GM23338 (cell line): ENCODE data around the gene AHNAK2. TPM values are rescaled to one million over a fixed set of nuclear protein-coding genes. Genes with fewer than 3 reads are reported as not detected.

Experiments used
- ATAC-seq: fragments of 200-7000 bp; cut with Tn5 transposase; 3 replicates; pipeline ENCODE4 v1.9.1; 2020
- DNase-seq: peaks from one replicate; pipeline ENCODE4 v3.0.0-alpha.2; 2015; ENCODE audit warnings: low spot score
- H2AFZ ChIP-seq: fragments of 200-600 bp; sonication (generic); 2 replicates; pipeline ENCODE4 v1.8.0; 2016; ENCODE audit warnings: antibody characterized with exemption, mild to moderate bottlenecking, moderate library complexity
- H3F3A ChIP-seq: fragments of 200-600 bp; sonication (generic); replicated peaks from 2 replicates; pipeline ENCODE4 v1.8.0; 2017; ENCODE audit warnings: antibody characterized with exemption, mixed run types, low read depth
- H3K27ac ChIP-seq: fragments of 200-600 bp; sonication (generic); 2 replicates; pipeline ENCODE4 v1.6.1; 2016; ENCODE audit warnings: low read depth
- H3K27me3 ChIP-seq: fragments of 200-600 bp; sonication (generic); 2 replicates; pipeline ENCODE4 v1.8.0; 2016; ENCODE audit warnings: mild to moderate bottlenecking, mixed run types, moderate library complexity; ENCODE audit not compliant: insufficient read depth
- H3K36me3 ChIP-seq: fragments of 200-600 bp; sonication (generic); 2 replicates; pipeline ENCODE4 v1.8.0; 2016; ENCODE audit warnings: mild to moderate bottlenecking; ENCODE audit not compliant: insufficient read depth
- H3K4me1 ChIP-seq: fragments of 200-600 bp; sonication (generic); 2 replicates; pipeline ENCODE4 v1.8.0; 2016; ENCODE audit warnings: mild to moderate bottlenecking, moderate library complexity; ENCODE audit not compliant: insufficient read depth
- H3K4me2 ChIP-seq: fragments of 200-600 bp; sonication (generic); 2 replicates; pipeline ENCODE4 v1.7.1; 2017; ENCODE audit warnings: mixed run types
- H3K4me3 ChIP-seq: fragments of 200-600 bp; sonication (generic); 2 replicates; pipeline ENCODE4 v1.6.1; 2016; ENCODE audit warnings: mixed run types
- H3K79me2 ChIP-seq: fragments of 200-600 bp; sonication (generic); replicated peaks from 2 replicates; pipeline ENCODE4 v1.8.0; 2017; ENCODE audit warnings: mild to moderate bottlenecking; ENCODE audit not compliant: insufficient read depth
- H3K9me2 ChIP-seq: fragments of 200-600 bp; sonication (generic); 2 replicates; pipeline ENCODE4 v1.8.0; 2017; ENCODE audit not compliant: insufficient read depth
- H4K20me1 ChIP-seq: fragments of 200-600 bp; sonication (generic); replicated peaks from 2 replicates; pipeline ENCODE4 v1.8.0; 2017; ENCODE audit warnings: mild to moderate bottlenecking; ENCODE audit not compliant: insufficient read depth
- H3K27ac Mint-ChIP-seq: 2 replicates; pipeline ENCODE4 v1.8.0; 2020; ENCODE audit warnings: inconsistent platforms, mild to moderate bottlenecking, moderate library complexity, mixed read lengths
- H3K27me3 Mint-ChIP-seq: 3 replicates; pipeline ENCODE4 v1.8.0; 2022; ENCODE audit warnings: low read depth, mild to moderate bottlenecking, moderate library complexity, mixed read lengths, inconsistent platforms; ENCODE audit not compliant: insufficient read depth, poor library complexity
- H3K36me3 Mint-ChIP-seq: 3 replicates; pipeline ENCODE4 v1.8.0; 2021; ENCODE audit warnings: low read depth, mild to moderate bottlenecking, inconsistent platforms, moderate library complexity, mixed read lengths
- H3K4me1 Mint-ChIP-seq: 3 replicates; pipeline ENCODE4 v1.8.0; 2020; ENCODE audit warnings: mild to moderate bottlenecking, inconsistent platforms, mixed read lengths
- H3K4me3 Mint-ChIP-seq: 3 replicates; pipeline ENCODE4 v1.8.0; 2021; ENCODE audit warnings: moderate library complexity, mild to moderate bottlenecking, inconsistent platforms, mixed read lengths
- H3K9me3 Mint-ChIP-seq: 3 replicates; pipeline ENCODE4 v1.8.0; 2020; ENCODE audit warnings: moderate library complexity, mild to moderate bottlenecking, inconsistent platforms, mixed read lengths
- CREB1 ChIP-seq: fragments of 250-450 bp; sonication (Bioruptor Pico); IDR thresholded peaks from 2 replicates; pipeline ENCODE4 v1.5.0; 2020; ENCODE audit warnings: low read depth, mild to moderate bottlenecking, moderate library complexity
- EZH2 ChIP-seq: fragments of 200-600 bp; sonication (generic); IDR thresholded peaks from one replicate; pipeline ENCODE4 v1.8.0; 2017; ENCODE audit warnings: antibody characterized with exemption, mild to moderate bottlenecking, low read depth; ENCODE audit not compliant: unreplicated experiment
- ZNF114 ChIP-seq: fragments of 250-450 bp; sonication (Bioruptor Pico); IDR thresholded peaks from 2 replicates; pipeline ENCODE4 v1.5.0; 2020; ENCODE audit warnings: mild to moderate bottlenecking, moderate library complexity
- ZNF331 ChIP-seq: fragments of 250-450 bp; sonication (Bioruptor Pico); IDR thresholded peaks from 2 replicates; pipeline ENCODE4 v1.5.0; 2020; ENCODE audit warnings: low read depth, mild to moderate bottlenecking, moderate library complexity
- polyA plus RNA-seq: library from polyadenylated mRNA; unstranded; fragments of >200 nt; fragmentation: Nextera tagmentation; extraction: Ambion mirVana; gene quantifications from 2 replicates; pipeline ENCODE4 v1.2.1, GENCODE V29; 2016
- total RNA-seq: library from RNA; depleted of rRNA; stranded (reverse); fragments of >200 nt; shearing (Covaris generic); gene quantifications from 2 replicates; pipeline ENCODE4 v1.2.3, GENCODE V29; 2014
- TF ChIP-seq, protein P1 (sequence below), 2 experiments: fragments of 200-600 bp in 1 of 2; sonication (generic) in 1 of 2; conservative IDR thresholded peaks; 2 replicates each; pipeline versions ENCODE4 v1.5.1 to v1.6.1; 2016 to 2017; ENCODE audit warnings: antibody characterized with exemption in 2 of 2, low read depth in 2 of 2, mild to moderate bottlenecking in 2 of 2, moderate library complexity in 1 of 2
- TF ChIP-seq, protein P2 (sequence below): fragments of 250-450 bp; sonication (Bioruptor Pico); IDR thresholded peaks from 2 replicates; pipeline ENCODE4 v1.5.0; 2020; ENCODE audit warnings: mild to moderate bottlenecking, moderate library complexity

AHNAK2 gene
- total and polyA plus RNA-seq, 2 experiments from 2014 or later = 1.1 to 2.6 TPM

DNA sequence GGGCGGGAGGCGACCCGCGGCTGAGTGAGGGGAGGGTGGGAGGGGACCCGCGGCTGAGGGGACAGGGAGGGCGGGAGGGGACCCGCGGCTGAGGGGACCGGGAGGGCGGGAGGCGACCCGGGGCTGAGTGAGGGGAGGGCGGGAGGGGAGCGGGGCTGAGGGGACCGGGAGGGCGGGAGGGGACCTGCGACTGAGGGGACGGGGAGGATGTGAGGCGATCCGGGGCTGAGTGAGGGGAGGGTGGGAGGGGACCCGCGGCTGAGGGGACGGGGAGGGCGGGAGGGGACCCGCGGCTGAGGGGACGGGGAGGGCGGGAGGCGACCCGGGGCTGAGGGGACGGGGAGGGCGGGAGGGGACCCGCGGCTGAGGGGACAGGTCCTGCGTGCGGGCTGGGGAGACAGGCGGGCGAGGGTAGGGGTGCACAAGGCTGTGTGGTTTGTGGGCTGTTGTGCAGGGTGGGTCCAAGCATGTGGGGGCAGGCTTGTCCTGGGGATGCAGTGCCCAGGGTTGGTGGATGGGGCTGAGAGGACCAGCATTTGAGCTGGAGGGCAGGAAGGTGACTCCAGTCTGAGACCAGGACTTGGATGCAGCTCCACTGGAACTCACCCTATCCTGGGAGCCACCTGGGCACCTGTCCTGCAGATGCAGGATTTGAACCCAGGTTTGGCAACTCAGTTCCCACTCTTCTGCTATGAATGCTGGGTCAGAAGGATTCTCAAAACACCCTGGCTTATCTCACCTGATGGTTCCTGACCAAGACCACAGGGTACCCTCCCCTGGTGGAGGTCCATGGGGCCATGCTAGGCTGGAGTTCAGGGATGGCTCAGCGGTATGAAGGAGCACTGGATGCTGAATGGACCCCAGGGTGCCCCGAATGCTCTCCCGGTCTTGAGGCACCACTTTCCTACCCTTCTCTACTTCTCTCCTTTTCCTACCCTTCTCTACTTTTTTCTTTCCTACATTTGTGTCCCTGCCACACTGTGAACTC is 44.1 kb downstream of the AHNAK2 start (continued):
- TF ChIP-seq, protein P1, sequence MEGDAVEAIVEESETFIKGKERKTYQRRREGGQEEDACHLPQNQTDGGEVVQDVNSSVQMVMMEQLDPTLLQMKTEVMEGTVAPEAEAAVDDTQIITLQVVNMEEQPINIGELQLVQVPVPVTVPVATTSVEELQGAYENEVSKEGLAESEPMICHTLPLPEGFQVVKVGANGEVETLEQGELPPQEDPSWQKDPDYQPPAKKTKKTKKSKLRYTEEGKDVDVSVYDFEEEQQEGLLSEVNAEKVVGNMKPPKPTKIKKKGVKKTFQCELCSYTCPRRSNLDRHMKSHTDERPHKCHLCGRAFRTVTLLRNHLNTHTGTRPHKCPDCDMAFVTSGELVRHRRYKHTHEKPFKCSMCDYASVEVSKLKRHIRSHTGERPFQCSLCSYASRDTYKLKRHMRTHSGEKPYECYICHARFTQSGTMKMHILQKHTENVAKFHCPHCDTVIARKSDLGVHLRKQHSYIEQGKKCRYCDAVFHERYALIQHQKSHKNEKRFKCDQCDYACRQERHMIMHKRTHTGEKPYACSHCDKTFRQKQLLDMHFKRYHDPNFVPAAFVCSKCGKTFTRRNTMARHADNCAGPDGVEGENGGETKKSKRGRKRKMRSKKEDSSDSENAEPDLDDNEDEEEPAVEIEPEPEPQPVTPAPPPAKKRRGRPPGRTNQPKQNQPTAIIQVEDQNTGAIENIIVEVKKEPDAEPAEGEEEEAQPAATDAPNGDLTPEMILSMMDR (conservative IDR thresholded peaks at IDR 0.05; ENCODE audit: low read depth in 2 of 2) = 0 out of 4 replicates have a peak, but pooled peaks of 1 of the 2 experiments have one; percentile 7

GRCh38 chr14:104932676-104933631 is 45.2 kb downstream of the AHNAK2 start:
- TF ChIP-seq, protein P2, sequence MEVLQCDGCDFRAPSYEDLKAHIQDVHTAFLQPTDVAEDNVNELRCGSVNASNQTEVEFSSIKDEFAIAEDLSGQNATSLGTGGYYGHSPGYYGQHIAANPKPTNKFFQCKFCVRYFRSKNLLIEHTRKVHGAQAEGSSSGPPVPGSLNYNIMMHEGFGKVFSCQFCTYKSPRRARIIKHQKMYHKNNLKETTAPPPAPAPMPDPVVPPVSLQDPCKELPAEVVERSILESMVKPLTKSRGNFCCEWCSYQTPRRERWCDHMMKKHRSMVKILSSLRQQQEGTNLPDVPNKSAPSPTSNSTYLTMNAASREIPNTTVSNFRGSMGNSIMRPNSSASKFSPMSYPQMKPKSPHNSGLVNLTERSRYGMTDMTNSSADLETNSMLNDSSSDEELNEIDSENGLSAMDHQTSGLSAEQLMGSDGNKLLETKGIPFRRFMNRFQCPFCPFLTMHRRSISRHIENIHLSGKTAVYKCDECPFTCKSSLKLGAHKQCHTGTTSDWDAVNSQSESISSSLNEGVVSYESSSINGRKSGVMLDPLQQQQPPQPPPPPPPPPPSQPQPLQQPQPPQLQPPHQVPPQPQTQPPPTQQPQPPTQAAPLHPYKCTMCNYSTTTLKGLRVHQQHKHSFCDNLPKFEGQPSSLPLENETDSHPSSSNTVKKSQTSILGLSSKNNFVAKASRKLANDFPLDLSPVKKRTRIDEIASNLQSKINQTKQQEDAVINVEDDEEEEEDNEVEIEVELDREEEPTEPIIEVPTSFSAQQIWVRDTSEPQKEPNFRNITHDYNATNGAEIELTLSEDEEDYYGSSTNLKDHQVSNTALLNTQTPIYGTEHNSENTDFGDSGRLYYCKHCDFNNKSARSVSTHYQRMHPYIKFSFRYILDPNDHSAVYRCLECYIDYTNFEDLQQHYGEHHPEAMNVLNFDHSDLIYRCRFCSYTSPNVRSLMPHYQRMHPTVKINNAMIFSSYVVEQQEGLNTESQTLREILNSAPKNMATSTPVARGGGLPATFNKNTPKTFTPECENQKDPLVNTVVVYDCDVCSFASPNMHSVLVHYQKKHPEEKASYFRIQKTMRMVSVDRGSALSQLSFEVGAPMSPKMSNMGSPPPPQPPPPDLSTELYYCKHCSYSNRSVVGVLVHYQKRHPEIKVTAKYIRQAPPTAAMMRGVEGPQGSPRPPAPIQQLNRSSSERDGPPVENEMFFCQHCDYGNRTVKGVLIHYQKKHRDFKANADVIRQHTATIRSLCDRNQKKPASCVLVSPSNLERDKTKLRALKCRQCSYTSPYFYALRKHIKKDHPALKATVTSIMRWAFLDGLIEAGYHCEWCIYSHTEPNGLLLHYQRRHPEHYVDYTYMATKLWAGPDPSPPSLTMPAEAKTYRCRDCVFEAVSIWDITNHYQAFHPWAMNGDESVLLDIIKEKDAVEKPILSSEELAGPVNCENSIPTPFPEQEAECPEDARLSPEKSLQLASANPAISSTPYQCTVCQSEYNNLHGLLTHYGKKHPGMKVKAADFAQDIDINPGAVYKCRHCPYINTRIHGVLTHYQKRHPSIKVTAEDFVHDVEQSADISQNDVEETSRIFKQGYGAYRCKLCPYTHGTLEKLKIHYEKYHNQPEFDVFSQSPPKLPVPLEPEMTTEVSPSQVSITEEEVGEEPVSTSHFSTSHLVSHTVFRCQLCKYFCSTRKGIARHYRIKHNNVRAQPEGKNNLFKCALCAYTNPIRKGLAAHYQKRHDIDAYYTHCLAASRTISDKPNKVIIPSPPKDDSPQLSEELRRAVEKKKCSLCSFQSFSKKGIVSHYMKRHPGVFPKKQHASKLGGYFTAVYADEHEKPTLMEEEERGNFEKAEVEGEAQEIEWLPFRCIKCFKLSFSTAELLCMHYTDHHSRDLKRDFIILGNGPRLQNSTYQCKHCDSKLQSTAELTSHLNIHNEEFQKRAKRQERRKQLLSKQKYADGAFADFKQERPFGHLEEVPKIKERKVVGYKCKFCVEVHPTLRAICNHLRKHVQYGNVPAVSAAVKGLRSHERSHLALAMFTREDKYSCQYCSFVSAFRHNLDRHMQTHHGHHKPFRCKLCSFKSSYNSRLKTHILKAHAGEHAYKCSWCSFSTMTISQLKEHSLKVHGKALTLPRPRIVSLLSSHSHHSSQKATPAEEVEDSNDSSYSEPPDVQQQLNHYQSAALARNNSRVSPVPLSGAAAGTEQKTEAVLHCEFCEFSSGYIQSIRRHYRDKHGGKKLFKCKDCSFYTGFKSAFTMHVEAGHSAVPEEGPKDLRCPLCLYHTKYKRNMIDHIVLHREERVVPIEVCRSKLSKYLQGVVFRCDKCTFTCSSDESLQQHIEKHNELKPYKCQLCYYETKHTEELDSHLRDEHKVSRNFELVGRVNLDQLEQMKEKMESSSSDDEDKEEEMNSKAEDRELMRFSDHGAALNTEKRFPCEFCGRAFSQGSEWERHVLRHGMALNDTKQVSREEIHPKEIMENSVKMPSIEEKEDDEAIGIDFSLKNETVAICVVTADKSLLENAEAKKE = no peak
- TF ChIP-seq ZNF114 = no peak
- no peak for TF ChIP-seq ZNF331
- peak; percentile 29; the same call in 1 of the 2 replicates for TF ChIP-seq CREB1
- TF ChIP-seq, protein P1 (conservative IDR thresholded peaks at IDR 0.05; ENCODE audit: low read depth in 2 of 2) = peak; percentile 32 to 76; a peak in 3 of 4 replicates
- peak; percentile 71 for TF ChIP-seq EZH2
- no peaks in the 10 kb centered on the region for H3K79me2 ChIP-seq
- H4K20me1 ChIP-seq = no peaks in the 10 kb centered on the region
- H3K4me2 ChIP-seq = peak overlapping the region; percentile 84
- no peaks in the 10 kb centered on the region for H3K9me2 ChIP-seq
- no peak overlapping the region for H3K27ac Mint-ChIP-seq
- no peaks in the 10 kb centered on the region for H3K36me3 ChIP-seq
- H2AFZ ChIP-seq = peak overlapping the region; percentile 86; the same call in 1 of the 2 replicates
- H3K4me3 Mint-ChIP-seq = peak overlapping the region; percentile 65; the same call in 2 of the 3 replicates
- no peaks in the 10 kb centered on the region for H3F3A ChIP-seq
- peaks cover 70% of the 10 kb centered on the region for H3K27me3 ChIP-seq
- peaks cover 3% of the 10 kb centered on the region; the same call in 1 of the 2 replicates for H3K4me1 ChIP-seq
- ATAC-seq = peak; percentile 66
- H3K27ac ChIP-seq = no peak overlapping the region
- DNase-seq = peak; percentile 87
- peaks cover 52% of the 10 kb centered on the region for H3K27me3 Mint-ChIP-seq
- no peaks in the 10 kb centered on the region for H3K9me3 Mint-ChIP-seq
- H3K36me3 Mint-ChIP-seq = peaks cover 3% of the 10 kb centered on the region; the same call in 1 of the 3 replicates
- H3K4me1 Mint-ChIP-seq = no peaks in the 10 kb centered on the region; the same call in 2 of the 3 replicates
- peak overlapping the region; percentile 61 for H3K4me3 ChIP-seq
